Activated gamma-delta T cell (primary cell): ENCODE results near the gene CA10.

Source experiments
- DNase-seq: peaks from one replicate; lab custom pipeline; 2025; lab: John Stamatoyannopoulos, UW

Gene CA10

DNA sequence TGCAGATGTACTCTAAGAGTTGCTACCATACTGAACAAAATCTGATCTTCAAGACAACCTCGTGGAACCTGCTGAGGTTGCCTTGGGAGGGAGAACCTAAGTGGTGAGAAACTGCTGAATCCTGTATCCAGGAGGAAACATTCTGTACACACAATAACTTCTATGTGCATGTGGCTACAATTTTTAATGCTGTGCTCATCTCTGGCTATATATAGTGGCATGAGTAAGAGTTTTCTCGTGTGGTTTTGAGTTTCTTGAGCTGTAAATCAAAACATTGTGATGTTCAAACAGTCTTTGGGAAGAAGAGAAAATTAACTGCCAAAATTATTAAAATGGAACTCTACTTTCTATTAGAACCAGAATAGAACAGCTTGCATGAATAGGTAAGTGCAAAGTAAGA, 206.8 kb downstream of the CA10 start:
- no peak for DNase-seq

DNA sequence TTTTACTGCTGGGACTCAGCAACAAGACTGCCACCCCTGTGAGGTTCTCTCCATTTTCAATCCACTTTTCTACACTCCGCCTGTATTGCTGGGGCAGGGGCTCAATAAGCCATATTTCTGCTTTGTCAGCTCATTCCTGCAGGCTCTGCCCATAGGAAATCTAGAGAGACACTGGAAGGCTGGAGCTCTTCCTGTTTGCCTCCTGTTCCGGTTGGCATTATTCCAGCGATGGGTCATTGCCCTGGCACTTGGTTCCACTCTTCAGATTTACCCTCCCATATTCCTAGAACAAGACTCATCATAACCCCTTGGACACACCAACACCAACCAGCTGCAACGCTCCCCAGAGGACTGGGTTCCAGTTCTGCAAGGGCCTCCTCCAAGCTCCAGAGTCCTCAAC, 210.4 kb downstream of the CA10 start:
- no peak for DNase-seq

DNA sequence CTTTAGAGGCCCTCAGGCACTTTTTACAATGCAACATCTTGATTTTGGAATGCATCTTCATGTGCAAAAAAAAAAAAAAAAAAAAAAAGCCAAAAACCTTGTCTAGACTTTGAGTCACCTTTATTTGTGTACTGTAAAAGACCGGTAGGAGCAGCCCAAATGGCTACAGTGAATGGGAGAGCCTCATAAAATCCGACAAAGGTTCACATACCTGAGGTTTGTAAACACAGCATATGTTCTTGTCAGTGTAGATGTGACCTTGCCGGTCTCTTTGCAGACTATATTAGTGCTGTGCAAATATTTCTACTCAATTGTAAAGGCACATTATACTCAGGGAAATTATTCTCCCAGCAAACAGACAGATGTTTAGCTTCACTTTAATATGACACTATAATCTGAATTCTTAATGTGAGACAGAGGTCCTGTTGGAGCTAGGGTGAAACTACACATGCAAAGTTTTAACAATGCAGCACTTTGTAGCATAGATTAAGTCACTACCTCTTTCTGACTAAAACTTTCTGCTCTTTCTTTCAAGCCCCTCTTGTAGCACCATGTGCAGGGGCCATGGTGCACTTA, 211.3 kb downstream of the CA10 start:
- DNase-seq, result no peak

DNA sequence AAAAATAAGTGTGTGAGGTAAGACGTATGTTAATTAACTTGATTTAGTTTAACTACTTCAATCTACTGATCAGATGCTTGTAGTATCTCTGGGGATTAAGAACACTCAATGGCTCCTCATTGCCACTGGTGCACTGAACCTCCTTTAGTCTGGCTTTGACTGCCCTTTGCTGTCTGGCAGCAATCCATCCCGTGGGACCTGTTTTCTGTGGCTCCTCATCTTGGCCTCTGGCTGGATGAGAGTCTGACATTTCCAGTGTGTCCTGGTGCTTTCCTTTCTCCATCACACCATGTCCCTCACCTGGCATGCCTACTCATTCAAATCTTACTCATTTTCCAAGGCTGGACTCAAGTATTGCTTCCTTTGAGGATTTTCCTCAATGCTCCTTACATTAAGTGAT, 212.2 kb downstream of the CA10 start:
- DNase-seq, result no peak

DNA sequence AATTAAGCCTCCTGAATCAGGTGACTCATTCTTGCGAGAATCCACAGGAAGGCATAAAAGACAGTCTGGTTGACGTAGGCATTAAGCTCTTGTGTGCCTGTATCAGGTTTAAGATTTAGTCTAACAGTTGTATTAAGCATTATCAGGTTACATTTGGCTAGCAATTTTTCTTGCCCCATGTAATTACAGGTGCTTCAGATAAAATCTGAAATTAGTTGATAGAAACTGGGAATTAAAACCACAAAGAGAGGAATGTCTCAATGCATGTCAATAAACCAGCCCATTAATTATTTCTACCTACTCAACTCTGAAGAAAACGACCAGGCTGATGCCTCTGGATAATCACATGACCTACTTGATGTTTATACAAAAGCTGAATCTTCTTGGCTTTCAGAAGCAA, 217.2 kb downstream of the CA10 start:
- no peak for DNase-seq

DNA sequence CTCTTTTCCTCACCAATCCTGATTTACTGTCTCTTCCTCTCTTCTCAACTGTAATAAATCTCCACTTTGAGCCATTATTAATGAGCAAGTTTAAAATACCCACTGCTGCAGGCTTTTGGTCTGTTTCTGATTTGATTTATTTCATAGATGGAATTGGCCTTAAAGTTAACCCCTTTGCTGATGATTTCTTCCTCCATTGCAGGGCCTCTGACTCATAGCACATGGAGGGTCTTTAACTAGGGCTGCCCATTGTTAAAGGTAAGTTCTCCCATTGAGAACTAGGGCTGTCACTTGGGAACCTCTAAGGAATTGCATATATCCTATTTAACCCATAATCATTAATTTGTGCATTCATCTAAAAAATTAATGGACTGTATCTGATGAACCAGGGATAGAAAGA, 221.2 kb downstream of the CA10 start:
- no peak for DNase-seq

DNA sequence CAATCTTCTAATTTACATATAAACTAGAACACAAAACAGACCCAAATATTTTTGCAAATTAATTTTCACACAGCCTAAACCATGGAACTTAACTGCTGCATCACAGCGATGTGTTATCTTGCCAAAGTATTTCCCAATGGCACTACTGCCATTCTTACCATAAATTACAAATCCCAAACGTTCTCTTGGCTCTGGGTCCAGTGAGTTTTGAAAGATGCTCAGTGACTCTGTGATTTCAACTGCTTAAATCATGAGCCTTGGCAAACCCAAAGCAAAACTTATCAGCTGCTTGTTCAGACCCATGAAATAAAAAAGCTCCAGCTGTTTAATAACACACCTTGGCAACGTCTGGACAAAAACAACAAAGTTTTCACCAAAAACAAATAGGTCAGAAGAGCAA, 223.0 kb downstream of the CA10 start:
- DNase-seq, result no peak

DNA sequence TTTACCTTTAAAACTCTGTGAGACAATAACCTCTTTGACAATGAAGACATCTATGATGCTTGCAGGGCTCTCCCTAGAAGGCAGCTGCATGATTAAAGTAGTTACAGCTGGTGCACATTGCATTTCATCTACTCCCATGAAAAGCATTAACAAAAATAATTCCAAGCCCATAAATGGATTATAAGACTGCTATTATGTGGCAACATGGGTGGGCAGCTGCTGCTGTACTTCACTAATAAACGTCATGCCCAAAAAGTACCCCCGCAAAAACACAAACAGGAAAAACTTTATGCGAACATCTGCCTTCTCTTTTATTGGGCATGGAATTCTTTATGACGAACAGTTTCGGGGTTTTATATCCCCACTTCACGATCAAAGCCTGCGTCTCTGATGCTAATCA, 224.9 kb downstream of the CA10 start:
- no peak for DNase-seq

DNA sequence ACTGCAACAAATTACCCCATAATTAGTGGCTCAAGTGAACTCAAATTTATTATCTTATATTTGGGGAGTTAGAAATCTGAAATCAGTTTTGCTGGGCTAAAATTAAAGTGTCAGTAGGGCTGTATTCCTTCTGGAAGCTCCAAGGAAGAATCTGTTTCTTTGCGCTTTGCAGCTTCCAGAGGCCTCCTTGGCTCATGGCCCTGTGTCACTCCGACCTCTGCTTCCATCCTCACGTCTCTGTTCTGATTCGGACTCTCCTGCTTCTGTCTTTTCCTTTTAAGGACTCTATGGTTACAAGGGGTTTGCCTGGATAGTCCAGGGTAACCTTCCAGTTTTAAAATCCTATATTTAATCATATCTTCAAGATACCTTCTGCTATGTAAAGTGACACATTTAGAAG, 232.1 kb downstream of the CA10 start:
- DNase-seq, result no peak

DNA sequence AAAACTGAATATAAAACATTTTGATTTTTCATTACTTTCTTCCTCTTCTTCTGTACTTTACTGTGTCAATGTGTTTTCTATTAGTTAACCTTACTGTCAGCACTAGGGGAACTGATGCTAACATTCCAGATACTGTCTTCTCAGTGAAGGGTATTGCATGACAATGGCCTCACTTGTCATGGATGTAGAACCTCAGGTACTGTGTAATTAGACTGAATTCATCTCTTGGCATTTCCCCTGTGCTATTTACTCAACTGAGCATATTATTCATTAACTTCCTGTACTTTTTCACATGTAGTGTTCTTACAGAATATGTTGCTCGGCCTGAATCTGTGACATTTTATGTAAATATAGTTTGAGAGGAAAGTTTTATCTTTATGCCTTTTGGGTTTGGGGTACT, 237.0 kb downstream of the CA10 start:
- DNase-seq, result no peak

DNA sequence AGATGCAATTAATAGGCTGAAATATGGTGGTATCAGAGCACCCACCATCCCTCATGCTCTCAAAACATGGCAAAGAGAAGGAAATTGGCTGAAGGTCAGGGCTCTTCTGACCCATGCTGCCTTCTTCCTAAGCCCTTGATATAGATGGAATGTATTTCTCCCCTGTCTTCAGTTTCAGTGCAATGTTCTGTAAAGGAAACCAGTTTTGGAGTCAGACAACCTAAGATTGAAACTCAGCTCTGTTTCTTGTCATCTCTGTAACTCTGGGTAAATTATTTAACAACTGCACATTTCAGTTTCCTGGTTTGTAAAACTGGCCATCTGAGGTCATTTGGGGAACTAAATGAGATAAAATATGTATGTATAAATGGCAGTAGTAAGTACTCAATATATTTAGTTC, 243.9 kb downstream of the CA10 start:
- DNase-seq, result no peak

DNA sequence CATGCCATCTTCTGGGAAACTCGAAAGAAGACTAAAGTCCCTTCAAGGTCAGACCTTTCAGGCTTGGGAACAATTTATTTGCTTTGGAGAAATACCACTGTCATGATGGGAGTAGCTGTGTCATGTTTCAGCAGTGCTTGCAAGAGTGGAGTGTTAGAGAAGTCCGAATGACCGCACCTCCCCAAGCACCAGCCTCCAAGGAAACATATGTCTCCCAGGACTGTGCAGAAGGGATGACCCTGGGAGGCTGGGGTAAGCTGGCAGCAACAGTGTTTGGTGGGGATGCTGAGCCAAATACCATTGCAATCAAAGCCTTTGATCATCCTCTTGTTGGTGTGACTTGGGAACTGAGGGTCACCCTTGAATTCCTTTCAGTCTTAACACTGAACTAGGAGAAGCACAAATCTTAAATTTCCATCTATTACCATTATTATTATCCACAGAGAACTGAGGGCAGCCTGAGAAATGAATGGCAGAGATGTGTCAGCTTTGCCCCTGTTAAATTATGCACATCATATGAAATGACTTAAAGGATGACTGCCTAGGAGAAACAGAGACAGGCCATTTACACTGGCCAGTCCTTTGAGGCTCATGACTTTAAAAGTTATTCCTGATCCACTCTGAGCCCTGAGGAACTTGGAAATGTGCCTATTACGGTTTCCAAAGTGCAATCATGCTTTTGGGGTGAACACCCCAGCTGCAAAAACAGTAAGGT, 244.9 kb downstream of the CA10 start:
- no peak for DNase-seq

DNA sequence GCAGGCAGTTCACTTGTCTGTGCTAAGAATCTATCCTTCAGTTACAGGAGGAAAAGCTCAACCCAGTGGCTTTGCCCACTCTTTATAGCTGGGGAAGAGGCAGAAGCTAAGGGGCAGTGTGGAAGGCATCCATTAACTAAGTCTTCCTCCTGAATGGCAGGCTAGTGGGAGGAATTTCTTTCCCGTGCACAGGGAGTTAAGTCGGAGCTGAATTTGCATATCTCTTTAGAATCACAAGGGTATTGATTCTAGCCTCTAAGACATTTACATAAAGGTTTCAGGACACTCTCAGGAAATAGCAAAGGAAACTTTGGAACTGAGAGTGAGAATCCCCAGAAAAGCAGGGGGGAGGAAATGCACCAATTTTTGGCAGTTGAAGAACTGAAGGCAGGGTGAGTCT, 245.6 kb downstream of the CA10 start:
- no peak for DNase-seq

DNA sequence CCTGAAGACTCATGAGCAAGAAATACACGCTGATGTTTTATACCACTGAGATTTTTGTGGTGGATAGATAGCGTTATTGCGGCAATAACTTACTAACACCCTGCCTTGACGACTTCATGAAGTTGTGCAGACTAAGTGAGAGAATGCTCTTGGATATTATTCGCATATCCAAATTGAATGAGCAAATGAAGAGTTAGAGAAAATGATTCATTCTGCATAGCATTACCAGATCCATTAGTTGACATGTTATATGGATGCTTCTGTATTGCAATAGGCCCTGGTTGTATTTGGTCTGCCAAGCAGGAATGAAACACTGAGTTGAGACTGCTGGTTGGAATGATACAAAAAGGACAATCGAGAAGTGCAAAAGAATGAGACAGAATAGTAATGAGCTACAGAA, 247.3 kb downstream of the CA10 start:
- DNase-seq, result no peak

DNA sequence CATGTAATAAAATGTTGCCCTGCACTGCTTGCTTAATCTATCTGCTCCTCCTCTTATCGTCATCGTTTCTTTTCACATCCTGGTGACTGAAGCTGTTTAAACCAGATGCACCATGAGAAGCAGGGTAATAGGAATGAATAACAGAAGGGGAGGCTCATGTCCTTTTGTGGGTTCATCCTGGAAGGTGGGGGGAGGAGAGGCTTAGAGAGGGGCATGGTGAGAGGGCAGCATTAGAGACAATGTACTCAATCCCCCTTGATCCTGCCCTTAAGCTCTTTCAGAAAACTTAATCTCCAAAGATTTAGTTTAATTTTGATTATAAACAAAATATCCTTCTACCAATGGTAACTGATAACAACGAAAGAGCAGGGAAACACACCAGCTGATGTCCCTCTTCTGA, 248.5 kb downstream of the CA10 start:
- DNase-seq, result no peak

DNA sequence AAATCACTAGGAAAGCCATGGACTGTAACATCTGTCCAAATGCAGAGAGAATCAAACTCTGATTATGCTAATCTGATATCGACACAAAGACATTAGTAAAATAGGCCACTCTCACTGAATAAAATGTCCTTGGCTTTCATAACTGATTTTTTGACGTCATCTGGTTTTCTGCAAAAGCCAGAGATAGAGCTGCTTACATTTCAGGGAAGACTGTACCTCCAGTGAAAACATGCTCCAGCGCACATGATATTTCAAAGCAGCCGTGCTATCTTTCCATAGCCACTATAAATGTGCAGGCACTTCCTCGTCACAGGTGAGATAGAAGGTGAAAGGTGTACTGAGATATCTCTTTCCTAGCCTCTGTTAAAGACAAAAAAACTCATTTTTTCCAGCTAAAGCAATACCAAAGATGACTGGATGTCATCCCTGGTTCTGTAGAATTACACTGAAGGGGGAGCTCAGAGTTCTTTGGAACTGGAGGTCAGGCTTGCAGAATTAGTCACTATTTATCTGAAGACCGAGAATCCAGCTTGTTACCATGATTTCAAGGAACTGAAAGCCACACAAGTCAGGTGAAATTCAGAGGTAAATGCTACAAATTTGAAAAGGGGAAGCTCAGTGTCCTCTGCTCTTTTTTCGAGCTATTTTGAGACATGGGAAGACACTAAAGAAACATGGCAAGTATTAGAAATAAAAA, 249.5 kb downstream of the CA10 start:
- no peak for DNase-seq

DNA sequence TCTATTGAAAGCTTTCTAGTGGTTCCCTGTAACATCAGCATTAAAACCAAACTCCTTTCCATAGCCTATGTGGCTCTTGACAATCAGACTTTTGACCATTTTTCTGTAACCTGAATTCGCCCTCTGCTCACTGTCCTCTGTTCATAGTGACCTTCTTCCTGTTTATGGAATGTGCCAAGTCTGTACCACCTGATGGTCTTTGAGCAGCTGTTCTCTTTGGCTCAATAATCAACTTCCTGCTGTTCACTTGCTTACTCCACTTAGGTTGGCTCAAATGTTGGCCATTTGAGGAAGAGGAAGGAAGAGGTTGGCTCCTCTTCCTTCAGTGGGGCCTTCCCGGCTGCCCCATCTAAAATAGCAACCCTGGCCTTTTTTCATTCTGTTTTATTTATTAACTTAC, 251.5 kb downstream of the CA10 start:
- no peak for DNase-seq

DNA sequence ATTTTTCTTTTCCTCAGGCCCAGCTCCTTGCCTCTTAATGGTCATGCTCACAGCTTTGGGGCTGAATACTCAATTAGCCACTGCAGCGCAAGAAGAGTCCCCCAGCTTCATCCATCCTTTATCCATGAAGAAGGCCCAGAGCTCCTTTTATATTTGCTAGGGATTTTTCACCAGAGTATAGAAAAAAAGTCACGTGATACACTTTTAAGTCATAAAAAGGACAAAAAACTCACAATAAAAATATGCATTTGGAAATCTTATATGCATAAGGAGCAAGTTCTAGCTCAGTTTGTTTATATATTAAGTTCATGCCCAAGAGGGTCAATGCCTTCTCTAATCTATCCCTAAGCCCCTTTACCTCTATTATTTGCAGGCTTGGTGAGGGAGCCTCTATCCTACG, 254.1 kb downstream of the CA10 start:
- DNase-seq, result no peak

DNA sequence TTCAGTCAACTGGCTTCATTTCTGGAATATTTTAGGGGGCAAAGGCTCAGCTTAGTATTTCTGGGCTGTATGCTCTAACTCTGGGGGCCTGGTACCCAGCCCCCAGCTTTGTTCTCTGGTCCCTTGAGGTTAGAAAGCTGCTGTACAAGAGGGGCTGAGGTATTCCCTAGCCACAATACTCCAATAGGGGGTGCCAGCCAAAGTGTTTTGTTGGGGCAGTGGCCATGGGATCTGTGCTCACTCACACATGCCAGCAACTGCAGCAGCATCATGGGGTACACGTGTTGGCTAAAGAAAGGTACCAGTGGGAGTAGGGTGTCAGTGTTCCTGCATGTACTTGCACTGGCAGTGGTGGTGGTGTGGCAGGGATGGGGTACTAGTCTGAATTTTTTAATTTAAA, 257.3 kb downstream of the CA10 start:
- no peak for DNase-seq

DNA sequence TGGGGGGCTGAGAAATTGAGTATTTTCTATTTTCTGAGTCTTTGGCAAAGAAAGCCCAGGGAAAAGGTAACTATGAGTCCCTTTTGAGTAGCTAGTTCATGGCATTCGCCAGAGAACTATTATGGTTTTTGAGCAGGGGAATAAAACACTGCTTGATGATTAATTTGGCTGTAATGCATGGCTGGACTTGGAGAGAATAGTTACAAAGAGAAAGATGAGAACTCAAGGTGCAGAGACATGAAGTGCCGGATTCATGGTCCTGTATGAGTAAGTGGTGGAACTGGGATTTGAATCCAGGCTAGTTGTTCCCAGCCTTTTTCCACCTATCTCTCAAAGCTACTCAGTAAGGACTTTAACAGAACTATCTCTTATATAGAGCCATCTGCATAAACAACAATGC, 266.6 kb downstream of the CA10 start:
- DNase-seq, result no peak

DNA sequence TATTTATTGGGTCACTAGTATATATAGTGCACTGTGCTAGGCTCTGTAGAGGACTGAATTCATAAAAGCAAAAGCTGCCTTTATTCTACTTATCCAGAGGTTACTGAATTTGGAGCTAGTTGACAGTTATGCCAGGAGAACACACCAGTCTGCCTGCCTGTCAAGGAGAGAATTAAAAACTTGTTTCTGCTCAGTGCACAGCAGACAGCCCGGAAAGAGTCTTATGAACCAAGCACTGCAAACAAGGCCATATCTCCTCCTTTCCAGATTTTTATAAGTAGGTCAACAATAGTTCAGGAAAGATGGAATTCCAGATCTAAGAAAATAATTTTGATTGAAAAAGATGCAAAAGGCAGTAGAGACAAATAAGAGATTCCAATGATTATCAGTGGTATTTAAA, 267.8 kb downstream of the CA10 start:
- DNase-seq, result no peak

DNA sequence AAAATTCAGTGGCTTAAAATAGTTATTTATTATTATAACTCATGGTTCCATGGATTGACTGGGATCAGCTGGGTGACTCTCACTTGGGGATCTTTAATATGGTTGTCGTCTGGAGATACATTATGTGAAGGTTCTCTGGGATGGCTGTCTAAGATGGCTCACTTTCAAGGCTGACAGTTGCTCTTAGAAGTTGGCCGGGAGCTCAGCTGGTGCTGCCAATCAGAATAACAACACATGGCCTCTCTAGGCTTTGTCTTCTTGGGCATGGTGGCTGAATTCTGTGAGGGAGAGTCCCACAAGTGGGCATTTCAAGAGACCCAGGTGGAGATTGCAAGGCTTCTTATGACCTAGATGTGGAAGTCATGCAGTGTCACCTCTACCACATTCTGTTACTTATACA, 269.7 kb downstream of the CA10 start:
- DNase-seq, result no peak

DNA sequence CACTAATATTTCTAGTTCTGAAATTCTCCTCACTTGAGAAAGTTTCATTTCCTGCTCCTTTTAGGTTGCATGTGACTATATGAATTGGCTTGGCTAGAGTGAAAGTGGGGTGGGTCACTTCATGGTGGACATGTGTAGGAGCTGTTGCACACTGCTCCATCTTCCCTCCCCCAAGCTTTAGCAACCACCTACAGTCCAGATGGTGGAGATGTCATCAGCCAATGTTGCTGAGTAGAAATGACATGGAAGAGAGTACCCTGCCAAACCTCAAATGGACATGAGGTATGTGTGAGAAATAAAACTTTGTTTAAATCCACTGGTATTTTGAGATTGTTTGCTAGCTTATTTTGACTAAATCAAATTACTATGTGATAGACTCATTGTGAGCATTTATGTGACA, 281.5 kb downstream of the CA10 start:
- DNase-seq, result no peak

DNA sequence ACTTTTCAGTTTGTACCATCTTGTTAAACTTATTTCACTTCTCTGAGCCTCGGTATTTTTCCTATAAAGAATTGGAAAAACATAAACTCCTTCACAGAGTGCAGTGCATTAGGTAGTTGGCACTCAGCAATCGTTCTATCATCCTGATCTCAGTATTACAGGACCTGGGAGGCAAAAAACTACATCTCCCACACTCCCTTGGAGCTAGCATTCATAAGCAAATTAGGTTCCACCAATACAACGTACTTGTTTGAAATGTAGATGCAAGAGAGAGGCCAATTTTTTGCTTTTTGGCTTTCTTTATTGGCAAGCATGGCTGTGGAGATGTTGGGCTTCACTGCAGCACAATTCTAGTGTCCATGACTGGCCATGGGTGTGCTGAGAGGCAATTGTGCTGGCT, 285.2 kb downstream of the CA10 start:
- DNase-seq, result no peak
